Measurements from ENCODE around the gene HDAC3.

HDAC3 gene

DNA sequence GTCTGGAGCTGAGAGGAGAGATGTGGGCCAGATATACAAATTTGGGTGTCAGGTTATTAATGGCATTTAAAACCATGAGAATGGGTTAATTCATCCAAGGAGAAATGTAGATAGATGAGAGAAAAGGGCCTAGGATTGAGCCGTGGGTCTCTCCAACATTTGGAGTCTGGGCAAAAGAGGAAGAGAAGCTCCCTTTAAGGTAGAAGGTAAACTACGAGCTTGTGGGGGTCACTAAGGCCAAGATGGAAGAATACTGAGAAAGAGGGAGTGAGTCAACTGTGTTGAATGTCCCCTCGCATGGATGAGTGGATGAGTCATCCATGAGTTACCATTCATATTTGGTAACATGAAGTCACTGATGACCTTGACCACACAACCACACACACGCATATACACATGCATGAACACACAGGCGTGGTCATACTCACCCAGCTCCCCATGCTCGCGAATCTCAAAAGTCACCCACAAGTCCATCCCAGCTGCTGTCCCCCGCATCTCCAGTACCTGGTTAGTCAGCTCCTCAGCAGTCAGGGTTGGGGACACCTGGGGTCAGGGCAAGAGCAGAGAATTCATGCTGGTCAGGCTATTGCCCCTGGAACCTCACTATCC, 21.4 kb upstream of the HDAC3 start:
- DNase-seq: no peak

- DNase-seq: no peak
Measured at GRCh38 chr5:141657404-141657803, 20.8 kb upstream of the HDAC3 start.

DNA sequence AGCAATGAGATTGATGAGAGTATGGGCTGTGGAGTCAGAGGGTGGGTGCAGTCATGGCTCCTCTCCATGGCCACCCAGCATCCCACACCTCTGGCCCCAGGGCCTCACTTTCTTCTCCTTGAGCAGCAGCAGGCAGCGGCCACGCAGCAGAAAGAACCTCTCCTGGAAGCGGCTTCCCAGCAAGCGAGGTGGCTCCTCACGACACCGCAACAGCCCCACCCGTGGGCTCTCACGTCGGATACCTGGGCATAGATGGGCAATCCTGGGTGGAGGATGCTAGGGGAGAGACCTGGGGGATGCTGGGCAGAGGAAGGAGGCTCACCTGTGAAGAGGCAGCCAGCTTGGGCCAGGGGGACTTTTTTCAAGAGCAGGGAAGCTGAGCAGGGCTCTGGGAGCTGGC, 19.7 kb upstream of the HDAC3 start:
- DNase-seq: no peak

- no peak for DNase-seq
Measured at GRCh38 chr5:141655020-141655419, 18.4 kb upstream of the HDAC3 start.

DNA sequence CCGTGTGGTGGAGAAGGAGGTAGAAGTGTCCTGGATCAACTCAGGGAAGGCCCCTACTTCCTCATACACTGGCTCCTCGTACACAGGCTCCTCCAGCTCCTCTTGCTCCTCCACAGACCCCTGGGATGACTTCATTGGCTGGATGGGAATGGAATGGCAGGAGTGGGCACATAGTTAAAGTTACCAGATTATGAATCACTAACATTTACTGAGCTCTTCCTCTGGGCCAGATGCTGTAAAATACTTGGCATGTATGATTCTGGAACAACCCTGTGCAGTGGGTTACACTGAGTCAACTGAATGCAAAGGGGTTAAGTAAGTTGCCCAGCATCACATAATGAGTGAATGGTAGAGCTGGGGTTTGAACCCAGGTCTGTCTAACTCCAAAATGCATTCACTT, 17.6 kb upstream of the HDAC3 start:
- no peak for DNase-seq

GRCh38 chr5:141651728-141652105, 15.1 kb upstream of the HDAC3 start:
- DNase-seq: no peak

- DNase-seq: no peak
Measured at GRCh38 chr5:141650851-141651727, 14.4 kb upstream of the HDAC3 start, which contains the start of gene FCHSD1. Gene FCHSD1 (minus strand): TSS chr5:141651418. CDS start chr5:141651368, 50 bp downstream.

- no peak for DNase-seq
Measured at GRCh38 chr5:141649972-141650371, 13.3 kb upstream of the HDAC3 start.

- no peak for DNase-seq
Measured at GRCh38 chr5:141649056-141649688, 12.5 kb upstream of the HDAC3 start.

GRCh38 chr5:141647851-141648250, 11.2 kb upstream of the HDAC3 start:
- no peak for DNase-seq

GRCh38 chr5:141647242-141647641, 10.6 kb upstream of the HDAC3 start:
- DNase-seq: no peak

- no peak for DNase-seq
Measured at GRCh38 chr5:141646026-141646425, 9.4 kb upstream of the HDAC3 start.

- DNase-seq: no peak
Measured at GRCh38 chr5:141641634-141642267, 5.1 kb upstream of the HDAC3 start.

GRCh38 chr5:141640698-141641097, 4.0 kb upstream of the HDAC3 start:
- no peak for DNase-seq

DNA sequence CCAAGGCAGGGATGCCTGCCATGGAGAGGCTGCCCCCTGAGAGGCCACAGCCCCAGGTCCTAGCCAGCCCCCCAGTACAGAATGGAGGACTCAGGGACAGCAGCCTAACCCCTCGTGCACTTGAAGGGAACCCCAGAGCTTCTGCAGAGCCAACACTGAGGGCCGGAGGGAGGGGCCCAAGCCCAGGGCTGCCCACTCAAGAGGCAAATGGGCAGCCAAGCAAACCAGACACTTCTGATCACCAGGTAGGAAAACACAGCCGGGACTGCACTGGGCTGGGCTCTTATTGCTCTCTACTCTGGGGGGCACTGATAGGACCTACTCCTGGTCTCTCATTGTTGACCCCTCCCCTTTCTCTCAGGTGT, 3.4 kb upstream of the HDAC3 start:
- no peak for DNase-seq

- no peak for DNase-seq
Measured at GRCh38 chr5:141639357-141640050, 2.9 kb upstream of the HDAC3 start.

DNA sequence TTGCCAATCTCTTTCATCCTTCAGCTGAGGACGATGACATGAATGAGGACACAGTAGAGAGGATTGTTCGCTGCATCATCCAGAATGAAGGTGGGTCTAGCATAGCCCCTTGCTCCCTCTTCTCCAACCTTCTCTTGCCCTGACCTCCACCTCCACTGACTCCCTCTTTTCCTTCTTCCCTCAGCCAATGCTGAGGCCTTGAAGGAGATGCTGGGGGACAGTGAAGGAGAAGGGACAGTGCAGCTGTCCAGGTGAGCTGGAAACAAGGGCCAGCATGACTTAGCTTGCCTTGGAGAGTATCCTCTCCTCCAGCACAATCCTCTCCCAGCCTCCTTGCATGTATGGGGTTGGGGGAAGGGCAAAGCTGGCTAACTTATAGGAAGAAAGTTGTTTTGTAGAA, 2.1 kb upstream of the HDAC3 start:
- no peak for DNase-seq

- no peak for DNase-seq
Measured at GRCh38 chr5:141637767-141638419, 1.2 kb upstream of the HDAC3 start.

GRCh38 chr5:141637123-141637766, 596 bp upstream of the HDAC3 start:
- peak; percentile 13 for DNase-seq

GRCh38 chr5:141636106-141636412, 590 bp downstream of the HDAC3 start:
- no peak for DNase-seq

- no peak for DNase-seq
Measured at GRCh38 chr5:141635646-141636045, 1.0 kb downstream of the HDAC3 start.

DNA sequence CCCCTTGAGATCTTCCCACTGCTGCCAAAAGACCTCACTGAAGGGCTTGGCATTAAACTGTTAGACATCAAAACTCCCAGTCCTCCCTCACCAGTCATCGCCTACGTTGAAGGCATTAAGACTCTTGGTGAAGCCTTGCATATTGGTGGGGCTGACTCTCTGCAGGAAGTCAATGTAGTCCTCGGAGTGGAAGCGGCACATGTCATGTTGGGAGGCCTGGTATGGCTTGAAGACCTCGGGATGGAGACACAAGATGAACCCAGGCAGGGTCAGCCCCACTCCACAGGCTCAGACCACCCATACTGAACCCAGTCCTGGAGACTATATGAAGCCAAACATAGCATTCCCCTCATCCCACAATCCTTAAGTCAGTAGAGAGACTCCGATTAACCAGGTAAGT, 1.9 kb downstream of the HDAC3 start:
- no peak for DNase-seq

Data from NCI-H2171 treated with DMSO at 0.1 percent for 48 hours (cell line).